HUES64 (cell line): ENCODE measurements around the gene PARD3B.

Source experiments
- H3K27ac ChIP-seq: 2 replicates; pipeline ENCODE4 v1.7.0; 2013; ENCODE audit warnings: low read depth, low read length, inconsistent platforms
- H3K27me3 ChIP-seq: 2 replicates; pipeline ENCODE4 v1.6.1; 2013; ENCODE audit warnings: mild to moderate bottlenecking, low read length; ENCODE audit not compliant: insufficient read depth
- H3K36me3 ChIP-seq: 2 replicates; pipeline ENCODE4 v1.6.1; 2013; ENCODE audit warnings: mild to moderate bottlenecking, low read length; ENCODE audit not compliant: insufficient read depth
- H3K4me1 ChIP-seq: 2 replicates; pipeline ENCODE4 v1.6.1; 2013; ENCODE audit warnings: mild to moderate bottlenecking, low read length, moderate library complexity; ENCODE audit not compliant: insufficient read depth
- H3K4me3 ChIP-seq: 2 replicates; pipeline ENCODE4 v1.5.1; 2013; ENCODE audit warnings: mild to moderate bottlenecking, low read length, moderate library complexity
- H3K9ac ChIP-seq: 2 replicates; pipeline ENCODE4 v1.6.1; 2013; ENCODE audit warnings: mild to moderate bottlenecking, low read depth, low read length
- H3K9me3 ChIP-seq: 2 replicates; pipeline ENCODE4 v1.6.1; 2013; ENCODE audit warnings: low read depth, low read length; ENCODE audit not compliant: insufficient read depth
- WGBS: fragments of 150-250, 120-280 bp; methylation state at CpG from one replicate; pipeline ENCODE4 v1.1.7; 2013; ENCODE audit warnings: missing lambda C conversion rate; 5-methylcytosine and 5-hydroxymethylcytosine counted together

Gene PARD3B

DNA sequence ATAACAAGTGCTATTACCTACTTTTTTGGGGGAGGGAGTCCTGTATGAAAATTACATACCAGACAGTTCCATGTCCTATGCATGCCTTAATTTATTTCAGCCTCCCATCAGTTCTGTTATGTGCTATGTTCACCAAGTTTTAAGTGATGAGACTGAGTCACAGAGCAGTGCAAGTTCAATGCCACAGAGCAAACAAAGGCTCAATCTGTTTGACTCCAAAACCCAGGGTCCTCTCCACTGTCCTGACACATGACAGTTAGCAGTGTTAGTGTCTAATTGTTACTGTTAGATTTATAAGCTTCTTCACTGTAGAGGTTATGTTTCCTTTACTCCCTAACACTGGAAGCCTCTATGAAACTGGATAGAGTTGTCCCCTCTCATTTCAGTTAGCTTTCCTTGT lies 498.0 kb downstream of the PARD3B start:
- H3K27me3 ChIP-seq: no peaks in the 10 kb centered on the region
- no peak overlapping the region for H3K4me3 ChIP-seq
- no peaks in the 10 kb centered on the region for H3K9me3 ChIP-seq
- no peak overlapping the region for H3K9ac ChIP-seq
- no peak overlapping the region for H3K27ac ChIP-seq
- H3K36me3 ChIP-seq: no peaks in the 10 kb centered on the region
- H3K4me1 ChIP-seq: peaks cover 19% of the 10 kb centered on the region

DNA sequence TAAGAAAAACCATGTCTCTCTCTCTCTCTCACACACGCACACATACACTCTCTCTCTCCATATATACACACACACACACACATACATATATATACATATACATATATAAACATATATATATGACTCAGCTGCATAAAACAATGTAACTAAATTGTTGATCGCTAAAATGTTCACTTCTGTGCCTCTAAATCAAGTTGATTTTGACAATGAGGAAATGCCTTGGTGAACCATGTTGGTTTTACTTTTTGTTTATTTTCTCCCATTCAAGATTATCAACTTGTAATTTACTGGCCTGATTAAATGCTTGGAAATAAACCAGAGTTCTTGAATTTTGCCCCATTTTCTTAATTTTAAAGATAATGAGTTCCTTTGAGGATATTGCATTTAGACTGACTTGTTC lies 500.4 kb downstream of the PARD3B start:
- Histone ChIP-seq H3K4me3 (no peak overlapping the region), H3K9ac (no peak overlapping the region), H3K9me3 (no peaks in the 10 kb centered on the region), H3K36me3 (no peaks in the 10 kb centered on the region), H3K4me1 (peaks cover 19% of the 10 kb centered on the region), H3K27me3 (no peaks in the 10 kb centered on the region), H3K27ac (no peak overlapping the region)
- 96% methylated on average over 2 of the region's 2 CpGs for WGBS

DNA sequence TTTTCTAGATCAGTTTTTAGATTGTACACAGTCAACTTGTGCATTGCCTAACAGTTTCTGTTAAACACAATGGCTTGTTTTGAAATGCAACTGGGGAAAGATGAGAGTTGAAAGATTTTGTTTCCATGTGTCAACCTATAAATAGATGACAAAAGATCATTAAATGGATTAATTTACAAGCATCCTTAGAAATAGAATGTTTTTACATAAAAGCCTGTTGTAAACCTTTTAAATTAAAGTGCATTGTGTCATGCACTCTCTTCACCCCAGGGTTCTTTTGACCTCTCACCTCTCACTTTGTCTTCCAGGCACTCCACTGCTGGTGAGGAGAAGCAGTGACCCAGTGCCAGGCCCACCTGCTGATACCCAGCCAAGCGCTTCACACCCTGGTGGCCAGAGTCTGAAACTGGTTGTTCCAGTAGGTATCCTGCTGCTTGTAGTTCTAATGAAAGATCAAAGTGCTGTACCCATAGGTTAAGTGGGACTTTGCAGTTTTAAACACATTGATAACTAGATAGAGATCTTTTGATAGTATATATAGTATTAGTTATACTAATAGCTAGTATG lies 502.1 kb downstream of the PARD3B start:
- Histone ChIP-seq H3K9me3 (no peaks in the 10 kb centered on the region), H3K36me3 (no peaks in the 10 kb centered on the region), H3K27me3 (no peaks in the 10 kb centered on the region), H3K27ac (no peak overlapping the region), H3K9ac (no peak overlapping the region), H3K4me1 (peaks cover 22% of the 10 kb centered on the region), H3K4me3 (no peak overlapping the region)
- WGBS: 23% methylated on average over 1 of the region's 1 CpG

DNA sequence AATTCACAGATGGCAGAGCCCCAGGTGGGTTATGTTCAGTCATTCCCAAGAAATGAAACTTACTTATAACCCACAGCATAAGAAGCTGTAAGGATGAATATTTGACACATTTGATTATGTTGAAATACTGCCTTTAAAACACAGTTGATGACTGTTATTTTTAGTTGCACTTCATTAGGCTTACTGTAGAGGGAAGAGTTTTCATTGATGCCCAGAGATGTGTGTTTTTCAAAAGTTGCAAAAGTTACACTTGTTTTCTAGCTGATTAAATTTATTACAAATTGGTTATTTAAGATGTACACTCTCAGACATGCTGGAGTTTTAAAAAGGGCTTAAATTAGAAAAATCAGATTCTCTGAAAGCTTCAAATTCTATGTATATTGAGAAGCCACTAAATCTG lies 506.1 kb downstream of the PARD3B start:
- Histone ChIP-seq H3K27me3 (no peaks in the 10 kb centered on the region), H3K9ac (no peak overlapping the region), H3K4me1 (peaks cover 18% of the 10 kb centered on the region), H3K4me3 (no peak overlapping the region), H3K9me3 (no peaks in the 10 kb centered on the region), H3K36me3 (no peaks in the 10 kb centered on the region), H3K27ac (no peak overlapping the region)

DNA sequence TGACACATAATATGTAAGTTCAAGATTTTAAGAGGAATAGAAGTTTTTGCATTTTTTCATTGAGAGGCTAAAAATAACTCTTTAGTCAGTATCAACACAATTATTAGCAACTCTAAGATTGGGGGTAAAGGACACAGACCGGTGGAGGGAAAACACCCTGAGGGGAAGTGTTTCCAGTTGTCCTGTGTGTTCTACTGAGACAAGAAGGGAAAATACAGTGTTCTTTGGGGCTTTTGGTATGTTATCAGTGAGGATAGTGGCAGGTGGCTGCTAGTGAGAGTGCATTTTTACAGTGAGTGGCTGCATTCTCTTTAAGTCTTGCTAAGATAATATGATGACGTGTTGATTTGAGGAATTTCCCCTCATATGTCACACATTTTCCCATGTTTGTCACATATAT lies 507.5 kb downstream of the PARD3B start:
- Histone ChIP-seq H3K27me3 (no peaks in the 10 kb centered on the region), H3K9ac (no peak overlapping the region), H3K4me3 (no peak overlapping the region), H3K27ac (no peak overlapping the region), H3K9me3 (no peaks in the 10 kb centered on the region), H3K36me3 (no peaks in the 10 kb centered on the region), H3K4me1 (peaks cover 6% of the 10 kb centered on the region)
- WGBS: 90% methylated on average over 1 of the region's 2 CpGs

DNA sequence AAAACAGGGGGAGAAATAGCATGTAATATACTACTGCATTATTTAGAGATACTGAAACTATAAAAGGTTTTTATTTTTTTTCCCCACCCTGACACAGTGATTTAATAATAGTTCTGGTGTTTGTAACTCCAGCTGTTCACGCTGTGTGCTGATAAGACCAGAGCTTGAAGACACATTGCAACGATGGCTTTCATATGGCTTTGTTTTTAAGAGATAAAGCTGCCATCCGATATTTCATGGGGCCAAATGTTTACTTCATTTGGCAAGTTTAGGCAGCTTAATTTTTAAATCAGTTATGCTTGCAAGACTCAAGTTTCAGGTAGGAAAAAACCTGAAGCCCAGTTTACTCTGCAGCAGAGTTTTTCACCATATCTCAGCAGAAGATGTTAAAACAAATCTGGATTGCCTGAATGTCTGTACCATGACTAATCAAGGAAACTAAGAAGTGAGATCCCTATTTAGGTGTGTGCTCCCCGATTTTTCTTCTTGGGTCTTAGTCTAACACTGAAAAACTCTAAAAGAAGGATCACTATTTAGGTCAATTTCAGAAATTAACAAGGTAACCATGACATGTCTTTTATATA lies 508.6 kb downstream of the PARD3B start:
- WGBS: 93% methylated on average over 4 of the region's 4 CpGs
- no peak overlapping the region for H3K27ac ChIP-seq

DNA sequence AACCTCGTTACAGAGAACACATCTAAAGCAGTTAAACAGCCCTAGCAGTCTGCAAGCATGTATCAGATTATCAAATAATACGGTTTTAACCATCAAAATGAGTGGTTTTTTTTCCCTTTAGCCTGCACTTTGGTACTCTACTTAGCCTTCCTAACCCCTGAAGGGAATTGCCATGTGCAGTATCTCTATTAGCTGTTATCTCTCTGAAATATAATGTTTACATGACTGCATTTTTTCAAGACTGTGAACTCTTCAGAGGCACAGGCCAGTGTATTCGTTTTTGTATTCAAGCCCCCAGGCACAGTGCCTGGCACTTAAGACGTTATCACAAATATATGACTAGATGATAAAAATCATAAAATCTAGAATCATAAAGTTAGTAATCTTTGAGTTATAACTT lies 509.5 kb downstream of the PARD3B start:
- 86% methylated on average over 3 of the region's 4 CpGs for WGBS
- no peak overlapping the region for H3K9ac ChIP-seq
- peaks cover 4% of the 10 kb centered on the region; the same call in 1 of the 2 replicates for H3K4me1 ChIP-seq
- no peaks in the 10 kb centered on the region for H3K36me3 ChIP-seq
- no peaks in the 10 kb centered on the region for H3K27me3 ChIP-seq
- H3K4me3 ChIP-seq: no peak overlapping the region
- H3K9me3 ChIP-seq: no peaks in the 10 kb centered on the region
- H3K27ac ChIP-seq: no peak overlapping the region

More for the DNA sequence above, 508.6 kb downstream of the PARD3B start:
- peaks cover 4% of the 10 kb centered on the region; the same call in 1 of the 2 replicates for H3K4me1 ChIP-seq
- no peak overlapping the region for H3K4me3 ChIP-seq
- no peaks in the 10 kb centered on the region for H3K27me3 ChIP-seq
- no peaks in the 10 kb centered on the region for H3K36me3 ChIP-seq
- H3K9ac ChIP-seq: no peak overlapping the region
- H3K9me3 ChIP-seq: no peaks in the 10 kb centered on the region

DNA sequence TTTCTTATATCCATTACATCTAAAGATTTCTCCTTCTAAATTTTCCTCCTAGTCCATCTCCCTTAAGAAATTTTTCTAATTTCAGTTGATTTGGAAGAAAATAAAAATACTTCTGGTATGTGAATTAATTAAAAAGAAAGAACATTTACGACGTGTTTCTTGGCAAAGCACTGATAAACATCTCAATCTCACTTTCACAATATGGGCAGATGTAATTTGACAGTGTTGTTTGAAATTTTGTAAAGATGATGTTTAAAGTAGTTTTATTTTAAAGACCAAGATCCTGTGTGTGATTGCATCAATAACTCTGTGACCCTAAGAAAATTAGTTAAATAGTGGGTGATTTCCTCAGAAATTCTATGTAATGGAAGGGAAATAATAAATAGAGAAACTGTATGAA lies 510.0 kb downstream of the PARD3B start:
- no CpG with 5 or more reads among the region's 2 CpGs for WGBS
- Histone ChIP-seq H3K27me3 (no peaks in the 10 kb centered on the region), H3K9me3 (no peaks in the 10 kb centered on the region), H3K4me1 (peaks cover 7% of the 10 kb centered on the region; the same call in 1 of the 2 replicates), H3K4me3 (no peak overlapping the region), H3K36me3 (no peaks in the 10 kb centered on the region), H3K27ac (no peak overlapping the region), H3K9ac (no peak overlapping the region)

DNA sequence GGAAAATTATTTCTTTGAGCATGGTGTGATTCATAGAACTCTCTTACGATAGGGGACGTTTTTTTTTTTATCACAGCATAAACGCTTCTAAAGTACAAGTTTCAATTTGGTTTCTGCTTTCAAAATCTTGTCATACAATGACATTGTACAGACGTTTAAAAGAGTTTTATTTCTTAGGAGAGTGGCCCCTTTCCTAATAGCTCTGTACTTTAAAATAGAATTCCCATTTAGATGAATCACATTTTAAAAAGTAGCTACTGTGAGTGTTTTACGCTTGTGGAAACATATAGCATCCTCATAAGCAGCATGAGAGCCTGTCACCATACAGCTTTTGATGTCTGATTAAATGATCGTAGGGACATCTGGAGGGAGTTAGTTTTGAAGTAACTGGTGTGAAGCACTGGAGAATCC lies 510.9 kb downstream of the PARD3B start:
- Histone ChIP-seq H3K4me1 (peaks cover 13% of the 10 kb centered on the region), H3K27ac (no peak overlapping the region), H3K36me3 (no peaks in the 10 kb centered on the region), H3K27me3 (no peaks in the 10 kb centered on the region), H3K4me3 (no peak overlapping the region), H3K9ac (no peak overlapping the region), H3K9me3 (no peaks in the 10 kb centered on the region)
- WGBS: 90% methylated on average over 6 of the region's 6 CpGs

DNA sequence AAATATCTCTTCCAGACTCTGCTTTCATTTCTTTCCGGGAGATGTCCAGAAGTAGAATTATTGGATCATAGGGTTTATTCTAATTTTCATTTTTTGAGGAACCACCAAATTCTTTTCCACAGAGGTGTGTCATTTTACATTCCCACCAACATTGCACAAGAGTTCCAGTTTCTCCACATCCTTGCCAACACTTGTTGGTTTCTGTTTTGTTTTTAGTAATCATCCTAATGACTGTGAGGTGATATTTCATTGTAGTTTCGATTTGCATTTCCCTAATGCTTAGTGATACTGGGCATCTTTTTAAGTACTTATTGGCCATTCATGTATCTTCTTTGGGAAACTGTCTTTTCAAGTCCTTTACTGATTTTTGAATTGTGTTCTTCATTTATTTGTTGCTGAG lies 513.1 kb downstream of the PARD3B start:
- WGBS: 86% methylated on average over 1 of the region's 2 CpGs
- no peaks in the 10 kb centered on the region for H3K27me3 ChIP-seq

DNA sequence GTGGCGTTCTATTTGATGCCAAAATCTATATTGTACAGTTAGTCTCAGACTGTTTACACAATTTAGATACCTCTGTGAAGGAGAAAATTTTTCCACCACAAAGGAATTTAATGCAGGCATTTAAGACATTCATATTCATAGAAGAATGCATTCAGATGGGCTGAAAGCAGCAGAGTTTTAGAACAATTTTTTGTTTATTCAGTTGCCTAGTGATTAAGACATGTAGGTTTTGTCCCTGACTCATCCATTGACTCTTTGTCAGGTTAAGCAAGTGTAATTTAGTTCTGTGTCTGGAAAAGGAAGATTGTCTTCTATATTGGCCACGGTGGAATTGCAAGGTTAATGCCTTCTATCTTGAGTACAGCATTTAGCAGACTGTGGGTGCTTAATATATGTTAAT lies 515.0 kb downstream of the PARD3B start:
- 75% methylated on average over 2 of the region's 2 CpGs for WGBS
- Histone ChIP-seq H3K36me3 (no peaks in the 10 kb centered on the region), H3K4me3 (no peak overlapping the region), H3K27me3 (no peaks in the 10 kb centered on the region), H3K27ac (peak overlapping the region; percentile 3; the same call in 1 of the 2 replicates), H3K9me3 (no peaks in the 10 kb centered on the region), H3K9ac (no peak overlapping the region), H3K4me1 (peaks cover 10% of the 10 kb centered on the region)

More for the DNA sequence above, 513.1 kb downstream of the PARD3B start:
- Histone ChIP-seq H3K4me1 (peaks cover 10% of the 10 kb centered on the region), H3K9me3 (no peaks in the 10 kb centered on the region), H3K27ac (no peak overlapping the region), H3K9ac (no peak overlapping the region), H3K4me3 (no peak overlapping the region), H3K36me3 (no peaks in the 10 kb centered on the region)

DNA sequence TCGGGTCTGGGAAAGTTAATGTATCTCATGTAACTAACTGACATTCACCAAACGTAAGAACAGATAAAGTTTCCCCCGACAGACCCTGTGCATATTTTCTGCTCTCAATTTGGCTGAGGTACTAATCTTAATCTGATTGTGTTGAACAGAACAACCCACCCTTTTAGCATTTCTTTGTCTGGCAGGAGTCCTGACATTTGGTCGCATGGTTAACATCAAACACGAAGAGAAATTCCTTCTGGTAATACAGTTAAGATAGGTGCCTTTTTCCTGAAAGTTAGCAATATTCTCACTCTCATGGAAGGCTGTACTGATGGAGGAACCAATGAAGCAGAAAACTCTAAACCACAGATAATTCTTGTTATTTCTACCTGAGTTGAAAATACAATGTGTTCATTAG lies 520.8 kb downstream of the PARD3B start:
- H3K9ac ChIP-seq: no peak overlapping the region
- WGBS: 92% methylated on average over 5 of the region's 5 CpGs
- peaks cover 11% of the 10 kb centered on the region; the same call in 1 of the 2 replicates for H3K4me1 ChIP-seq
- no peak overlapping the region for H3K4me3 ChIP-seq
- no peak overlapping the region for H3K27ac ChIP-seq
- no peaks in the 10 kb centered on the region for H3K27me3 ChIP-seq
- H3K36me3 ChIP-seq: no peaks in the 10 kb centered on the region
- H3K9me3 ChIP-seq: no peaks in the 10 kb centered on the region
